ENCODE results near the gene ZBTB7C.

- TF ChIP-seq CTCF (IDR thresholded peaks at IDR 0.05) (no peak), USF1 (IDR thresholded peaks at IDR 0.05; ENCODE audit: borderline replicate concordance, low read depth) (no peak), YY1 (IDR thresholded peaks at IDR 0.05; ENCODE audit: low read depth) (no peak), MXI1 (IDR thresholded peaks at IDR 0.05; ENCODE audit: low read depth, low read length) (no peak)
These were observed 350.7 kb downstream of the ZBTB7C start for GRCh38 chr18:48058486-48058885.

Data from SK-N-SH (cell line).